Neuronal stem cell (in vitro differentiated cells): ENCODE results near the gene COG5.

Experiments
- DNase-seq: peaks from one replicate; pipeline ENCODE4 v3.0.0-alpha.2; 2013; ENCODE audit warnings: low spot score
- H2AFZ ChIP-seq: one replicate; pipeline ENCODE4 v1.6.1; 2013; ENCODE audit warnings: mild to moderate bottlenecking, low read length, inconsistent platforms
- H2AK5ac ChIP-seq: 2 replicates; pipeline ENCODE4 v1.6.1; 2013; ENCODE audit warnings: low read depth, mild to moderate bottlenecking, inconsistent platforms, low read length, moderate library complexity, mixed read lengths
- H2BK120ac ChIP-seq: 2 replicates; pipeline ENCODE4 v1.6.1; 2013; ENCODE audit warnings: low read depth, mild to moderate bottlenecking, inconsistent platforms, low read length, moderate library complexity, mixed read lengths
- H2BK12ac ChIP-seq: one replicate; pipeline ENCODE4 v1.6.1; 2013; ENCODE audit warnings: low read length, inconsistent platforms
- H2BK15ac ChIP-seq: 2 replicates; pipeline ENCODE4 v1.6.1; 2013; ENCODE audit warnings: mild to moderate bottlenecking, low read length, inconsistent platforms, mixed read lengths
- H2BK5ac ChIP-seq: one replicate; pipeline ENCODE4 v1.6.1; 2013; ENCODE audit warnings: inconsistent platforms, mild to moderate bottlenecking, low read length, moderate library complexity
- H3K14ac ChIP-seq: one replicate; pipeline ENCODE4 v1.6.1; 2013; ENCODE audit warnings: low read length, inconsistent platforms
- H3K18ac ChIP-seq: 2 replicates; pipeline ENCODE4 v1.6.1; 2013; ENCODE audit warnings: low read length, inconsistent platforms
- H3K23ac ChIP-seq: 2 replicates; pipeline ENCODE4 v1.6.1; 2013; ENCODE audit warnings: low read depth, mild to moderate bottlenecking, mixed read lengths, low read length, inconsistent platforms; ENCODE audit not compliant: poor library complexity
- H3K27ac ChIP-seq: replicated peaks from 3 replicates; pipeline ENCODE4 v1.5.1; 2013; ENCODE audit warnings: low read length, inconsistent platforms
- H3K27me3 ChIP-seq, 3 experiments: 2 replicates each; pipeline ENCODE4 v1.6.1; 2013; ENCODE audit warnings: low read length in 3 of 3, mild to moderate bottlenecking in 2 of 3, inconsistent platforms in 1 of 3, low read depth in 1 of 3, mixed read lengths in 1 of 3, moderate library complexity in 1 of 3; ENCODE audit not compliant: control insufficient read depth in 3 of 3, insufficient read depth in 3 of 3
- H3K36me3 ChIP-seq, 2 donors: replicated peaks in 1 of 2; 2 replicates each; pipeline ENCODE4 v1.6.1; 2013; ENCODE audit warnings: low read length in 2 of 2; ENCODE audit not compliant: control insufficient read depth in 2 of 2, insufficient read depth in 2 of 2
- H3K4ac ChIP-seq: 2 replicates; pipeline ENCODE4 v1.6.1; 2013; ENCODE audit warnings: inconsistent platforms, mild to moderate bottlenecking, low read length, moderate library complexity
- H3K4me1 ChIP-seq, 2 donors: 1 replicate in 1 of 2; 2 replicates in 1 of 2; pipeline ENCODE4 v1.6.1; 2013; ENCODE audit warnings: low read length in 2 of 2, low read depth in 1 of 2; ENCODE audit not compliant: control insufficient read depth in 2 of 2, insufficient read depth in 1 of 2
- H3K4me2 ChIP-seq: one replicate; pipeline ENCODE4 v1.6.1; 2013; ENCODE audit warnings: mild to moderate bottlenecking, low read length, inconsistent platforms; ENCODE audit not compliant: insufficient read depth, poor library complexity, severe bottlenecking
- H3K4me3 ChIP-seq, 2 donors: 2 replicates each; pipeline ENCODE4 v1.5.1; 2013; ENCODE audit warnings: low read length in 2 of 2, mild to moderate bottlenecking in 2 of 2, inconsistent platforms in 1 of 2, moderate library complexity in 1 of 2
- H3K79me1 ChIP-seq: one replicate; pipeline ENCODE4 v1.6.1; 2013; ENCODE audit warnings: low read depth, mild to moderate bottlenecking, inconsistent platforms, low read length, moderate library complexity
- H3K9ac ChIP-seq: one replicate; pipeline ENCODE4 v1.6.1; 2013; ENCODE audit warnings: mild to moderate bottlenecking, low read depth, low read length, inconsistent platforms; ENCODE audit not compliant: poor library complexity
- H3K9me3 ChIP-seq, 2 donors: replicated peaks in 1 of 2; 2 replicates each; pipeline versions ENCODE3 to v1.6.1; 2013; ENCODE audit warnings: low read length in 2 of 2, mild to moderate bottlenecking in 2 of 2, inconsistent platforms in 1 of 2, low read depth in 1 of 2, mixed read lengths in 1 of 2, moderate library complexity in 1 of 2; ENCODE audit not compliant: control insufficient read depth in 2 of 2, insufficient read depth in 1 of 2
- H4K8ac ChIP-seq: one replicate; pipeline ENCODE4 v1.6.1; 2013; ENCODE audit warnings: low read depth, mild to moderate bottlenecking, inconsistent platforms, low read length, moderate library complexity
- H4K91ac ChIP-seq: one replicate; pipeline ENCODE4 v1.6.1; 2013; ENCODE audit warnings: low read length, low read depth, mild to moderate bottlenecking, inconsistent platforms; ENCODE audit not compliant: poor library complexity
- WGBS, 2 donors: extraction: QIAGEN DNeasy Blood & Tissue Kit; methylation state at CpG; one replicate each; pipeline ENCODE4 v1.1.7; 2013; ENCODE audit warnings: missing lambda C conversion rate in 2 of 2, mixed read lengths in 1 of 2; ENCODE audit not compliant: insufficient read length in 2 of 2, insufficient replicate concordance in 1 of 2; ENCODE audit errors: extremely low coverage in 2 of 2; 5-methylcytosine and 5-hydroxymethylcytosine counted together

The COG5 gene

DNA sequence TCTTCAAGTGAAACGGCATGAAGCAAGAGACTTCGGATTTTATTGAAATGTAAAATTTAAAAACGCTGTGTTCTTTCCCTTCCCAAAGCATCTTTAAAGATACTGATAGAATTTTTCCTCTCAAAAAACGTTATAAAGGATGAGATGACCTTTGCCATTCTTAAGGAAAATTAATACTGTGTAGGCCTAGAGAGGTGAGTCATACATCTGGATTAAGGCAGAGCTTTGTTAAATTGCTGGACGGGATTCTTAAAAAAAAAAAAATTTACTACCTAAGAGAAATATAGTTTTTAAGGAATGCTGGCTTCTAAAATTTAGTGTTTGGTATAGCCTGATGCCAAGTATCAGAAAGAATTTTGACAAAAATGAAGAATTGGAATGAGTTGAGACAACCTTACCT lies 401.2 kb downstream of the COG5 start:
- no peak overlapping the region for H3K9ac ChIP-seq
- WGBS, 2 donors = no CpG with 5 or more reads among the region's 5 CpGs

DNA sequence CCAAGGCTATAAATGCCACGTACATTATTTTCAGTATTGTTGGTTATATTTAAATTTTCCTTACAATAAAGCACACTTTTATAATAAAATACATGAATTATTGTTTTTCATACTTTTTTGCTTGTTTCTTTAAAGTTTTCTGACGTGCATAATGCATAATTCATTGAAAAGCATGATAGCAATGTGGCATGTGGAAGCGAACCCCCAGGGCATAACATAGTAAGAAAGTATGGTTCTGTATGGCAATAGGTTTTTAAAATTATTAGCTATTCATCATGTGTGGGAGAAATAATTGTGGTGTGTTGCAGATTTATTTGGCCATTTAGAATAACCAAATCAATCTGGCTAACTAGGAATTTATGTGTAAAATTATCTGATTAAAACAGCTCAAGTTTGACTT lies 402.3 kb downstream of the COG5 start:
- no peak overlapping the region for H2AFZ ChIP-seq
- WGBS, 2 donors = no CpG with 5 or more reads among the region's 3 CpGs

More for the DNA sequence above, 401.2 kb downstream of the COG5 start:
- Histone ChIP-seq H3K18ac (no peak overlapping the region), H2BK5ac (no peak overlapping the region), H3K79me1 (no peaks in the 10 kb centered on the region), H3K4me3 (no peak overlapping the region), H4K8ac (no peak overlapping the region), H3K14ac (no peak overlapping the region), H3K27ac (no peak overlapping the region), H3K4ac (no peak overlapping the region), H3K27me3 (no peaks in the 10 kb centered on the region), H3K4me1 (no peaks in the 10 kb centered on the region), H3K36me3 (peaks cover 0 to 3% of the 10 kb centered on the region in 2 donors), H2BK12ac (no peak overlapping the region), H4K91ac (no peak overlapping the region), H3K9me3 (no peaks in the 10 kb centered on the region), H3K23ac (no peak overlapping the region), H3K4me2 (no peak overlapping the region), H2BK15ac (no peak overlapping the region), H2BK120ac (no peak overlapping the region), H2AK5ac (no peak overlapping the region), H2AFZ (no peak overlapping the region)
- no peak for DNase-seq

DNA sequence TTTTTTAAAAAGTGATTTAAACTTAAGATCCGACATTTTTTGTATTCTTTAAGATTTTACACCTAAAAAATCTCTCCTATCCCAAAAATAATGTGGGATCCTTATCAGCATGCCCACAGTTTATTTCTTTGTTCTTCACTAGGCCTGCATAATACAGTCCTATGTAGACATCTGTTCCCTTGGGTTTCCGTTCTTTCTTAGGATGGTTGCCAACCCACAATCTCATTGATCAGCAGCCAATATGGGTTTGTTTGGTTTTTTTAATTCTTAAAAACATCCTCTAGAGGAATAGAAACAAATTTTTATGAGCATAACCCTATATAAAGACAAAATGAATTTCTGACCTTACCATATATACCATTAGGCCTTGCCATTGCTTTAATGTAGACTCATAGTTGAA lies 403.3 kb downstream of the COG5 start:
- Histone ChIP-seq H3K27ac (no peak overlapping the region), H3K9ac (no peak overlapping the region), H4K91ac (no peak overlapping the region), H3K14ac (no peak overlapping the region), H3K4me1 (no peaks in the 10 kb centered on the region), H3K27me3 (no peaks in the 10 kb centered on the region), H3K4ac (no peak overlapping the region), H3K4me3 (no peak overlapping the region), H2BK120ac (no peak overlapping the region), H2AFZ (no peak overlapping the region), H2AK5ac (no peak overlapping the region), H2BK5ac (no peak overlapping the region), H2BK15ac (no peak overlapping the region), H4K8ac (no peak overlapping the region), H3K36me3 (peaks cover 0 to 3% of the 10 kb centered on the region in 2 donors), H3K79me1 (no peaks in the 10 kb centered on the region), H3K18ac (no peak overlapping the region), H2BK12ac (no peak overlapping the region), H3K4me2 (no peak overlapping the region), H3K23ac (no peak overlapping the region), H3K9me3 (no peaks in the 10 kb centered on the region)
- no peak for DNase-seq
- WGBS, 2 donors = no CpG with 5 or more reads among the region's 2 CpGs

More for the DNA sequence above, 402.3 kb downstream of the COG5 start:
- Histone ChIP-seq H3K9me3 (no peaks in the 10 kb centered on the region), H2BK120ac (no peak overlapping the region), H3K27ac (no peak overlapping the region), H3K18ac (no peak overlapping the region), H2BK12ac (no peak overlapping the region), H4K8ac (no peak overlapping the region), H2AK5ac (no peak overlapping the region), H3K79me1 (no peaks in the 10 kb centered on the region), H3K4me3 (no peak overlapping the region), H3K4me2 (no peak overlapping the region), H3K23ac (no peak overlapping the region), H3K36me3 (peaks cover 0 to 3% of the 10 kb centered on the region in 2 donors), H3K9ac (no peak overlapping the region), H3K27me3 (no peaks in the 10 kb centered on the region), H3K14ac (no peak overlapping the region), H2BK5ac (no peak overlapping the region), H2BK15ac (no peak overlapping the region), H4K91ac (no peak overlapping the region), H3K4me1 (no peaks in the 10 kb centered on the region), H3K4ac (no peak overlapping the region)
- no peak for DNase-seq

DNA sequence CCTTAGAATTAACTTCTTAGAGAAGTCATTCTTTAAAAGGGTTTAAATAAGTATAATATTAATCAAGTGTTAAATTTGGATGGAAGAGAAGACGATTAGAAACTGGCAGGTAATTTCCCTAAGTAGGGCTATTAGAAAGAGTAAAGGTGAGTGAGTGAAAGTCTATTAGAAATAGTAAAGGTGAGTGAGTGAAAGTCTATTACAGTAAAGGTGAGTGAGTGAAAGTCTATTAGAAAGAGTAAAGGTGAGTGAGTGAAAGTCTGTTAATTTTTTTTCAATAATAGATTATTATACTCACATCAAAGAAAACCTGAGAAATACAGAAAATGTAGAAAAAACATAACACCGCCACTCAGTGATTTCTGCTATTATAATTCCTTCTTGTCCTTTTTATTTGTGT lies 405.7 kb downstream of the COG5 start:
- WGBS, 2 donors = 100% methylated on average over 1 of the region's 2 CpGs; no CpG with 5 or more reads in 1 of the 2 donors
- H2BK12ac ChIP-seq = no peak overlapping the region
- H2BK120ac ChIP-seq = no peak overlapping the region
- no peaks in the 10 kb centered on the region for H3K27me3 ChIP-seq
- H2AFZ ChIP-seq = no peak overlapping the region
- peaks cover 2 to 3% of the 10 kb centered on the region in 2 donors for H3K36me3 ChIP-seq
- no peak overlapping the region for H3K4me2 ChIP-seq
- no peak overlapping the region for H2AK5ac ChIP-seq
- H2BK5ac ChIP-seq = no peak overlapping the region
- no peak overlapping the region for H4K8ac ChIP-seq
- no peaks in the 10 kb centered on the region for H3K9me3 ChIP-seq
- no peak overlapping the region for H2BK15ac ChIP-seq
- no peaks in the 10 kb centered on the region for H3K79me1 ChIP-seq
- H3K18ac ChIP-seq = no peak overlapping the region
- DNase-seq = no peak
- no peak overlapping the region for H3K27ac ChIP-seq
- H3K4ac ChIP-seq = no peak overlapping the region
- H3K23ac ChIP-seq = no peak overlapping the region
- no peaks in the 10 kb centered on the region for H3K4me1 ChIP-seq
- no peak overlapping the region for H3K9ac ChIP-seq
- H3K14ac ChIP-seq = no peak overlapping the region
- no peak overlapping the region for H4K91ac ChIP-seq
- H3K4me3 ChIP-seq = no peak overlapping the region
